Activated naive CD8-positive, alpha-beta T cell treated with anti-CD3 and anti-CD28 coated beads for 36 hours (primary cell): Measurements from ENCODE around the gene CACNA2D4. TPM values are rescaled to one million over a fixed set of nuclear protein-coding genes. Genes with fewer than 3 reads are reported as not detected.

Experiments used
- DNase-seq: peaks from one replicate; pipeline ENCODE4 v3.0.0; 2021
- H3K27ac Mint-ChIP-seq: one replicate; pipeline ENCODE4 v1.8.0; 2022; ENCODE audit warnings: mild to moderate bottlenecking, moderate library complexity, mixed read lengths
- H3K27me3 Mint-ChIP-seq: one replicate; pipeline ENCODE4 v1.8.0; 2022; ENCODE audit warnings: mild to moderate bottlenecking, mixed read lengths
- H3K36me3 Mint-ChIP-seq: one replicate; pipeline ENCODE4 v1.8.0; 2021; ENCODE audit warnings: mild to moderate bottlenecking, mixed read lengths
- H3K4me1 Mint-ChIP-seq: one replicate; pipeline ENCODE4 v1.8.0; 2021; ENCODE audit warnings: mixed read lengths
- H3K4me3 Mint-ChIP-seq: one replicate; pipeline ENCODE4 v1.8.0; 2022; ENCODE audit warnings: mild to moderate bottlenecking, moderate library complexity, mixed read lengths
- H3K9me3 Mint-ChIP-seq: one replicate; pipeline ENCODE4 v1.8.0; 2022; ENCODE audit warnings: mixed read lengths
- total RNA-seq, 2 experiments: library from RNA; stranded (reverse); gene quantifications; one replicate each; pipeline ENCODE4 v1.2.3, GENCODE V29; 2021

Gene CACNA2D4
- total RNA-seq, 2 experiments from 2014 or later, result 3.8 to 4.0 TPM

DNA sequence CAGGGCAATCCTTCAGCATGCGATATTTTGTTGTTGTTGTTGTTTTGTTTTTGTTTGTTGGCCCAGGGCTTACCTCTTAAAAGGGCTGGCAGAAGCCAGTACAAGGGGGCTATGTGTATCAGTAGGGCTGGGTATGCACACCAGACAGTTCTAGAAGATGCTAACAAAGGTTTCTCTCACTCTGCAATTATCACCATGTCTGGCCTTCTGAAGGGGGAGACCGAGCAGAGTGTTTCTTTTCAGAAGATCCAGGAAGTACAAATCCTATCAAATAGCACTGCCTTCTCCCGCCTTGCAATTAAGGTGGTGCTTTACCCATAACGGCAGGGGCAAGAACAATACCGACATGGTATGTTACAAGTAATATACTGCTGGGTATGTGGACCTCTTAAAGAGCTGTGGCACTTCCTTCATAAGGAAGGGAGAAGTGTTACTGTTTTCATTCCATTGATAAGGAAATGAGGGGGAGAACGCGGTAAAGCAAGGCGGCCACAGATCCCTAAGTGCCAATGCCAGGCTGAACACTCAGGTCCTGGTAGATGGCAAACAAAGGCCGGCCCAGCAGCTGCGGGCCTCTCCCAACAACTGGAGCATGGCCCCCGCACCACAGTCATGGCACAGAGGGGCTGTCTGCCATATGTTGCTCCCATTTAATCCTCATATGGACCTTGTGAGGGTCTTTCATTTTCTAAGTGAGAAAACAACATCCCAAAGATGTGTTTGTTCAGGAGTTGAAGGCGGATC lies 19.2 kb upstream of the CACNA2D4 start:
- Mint-ChIP-seq H3K9me3 (no peaks in the 10 kb centered on the region), H3K27me3 (no peaks in the 10 kb centered on the region), H3K27ac (no peak overlapping the region)

DNA sequence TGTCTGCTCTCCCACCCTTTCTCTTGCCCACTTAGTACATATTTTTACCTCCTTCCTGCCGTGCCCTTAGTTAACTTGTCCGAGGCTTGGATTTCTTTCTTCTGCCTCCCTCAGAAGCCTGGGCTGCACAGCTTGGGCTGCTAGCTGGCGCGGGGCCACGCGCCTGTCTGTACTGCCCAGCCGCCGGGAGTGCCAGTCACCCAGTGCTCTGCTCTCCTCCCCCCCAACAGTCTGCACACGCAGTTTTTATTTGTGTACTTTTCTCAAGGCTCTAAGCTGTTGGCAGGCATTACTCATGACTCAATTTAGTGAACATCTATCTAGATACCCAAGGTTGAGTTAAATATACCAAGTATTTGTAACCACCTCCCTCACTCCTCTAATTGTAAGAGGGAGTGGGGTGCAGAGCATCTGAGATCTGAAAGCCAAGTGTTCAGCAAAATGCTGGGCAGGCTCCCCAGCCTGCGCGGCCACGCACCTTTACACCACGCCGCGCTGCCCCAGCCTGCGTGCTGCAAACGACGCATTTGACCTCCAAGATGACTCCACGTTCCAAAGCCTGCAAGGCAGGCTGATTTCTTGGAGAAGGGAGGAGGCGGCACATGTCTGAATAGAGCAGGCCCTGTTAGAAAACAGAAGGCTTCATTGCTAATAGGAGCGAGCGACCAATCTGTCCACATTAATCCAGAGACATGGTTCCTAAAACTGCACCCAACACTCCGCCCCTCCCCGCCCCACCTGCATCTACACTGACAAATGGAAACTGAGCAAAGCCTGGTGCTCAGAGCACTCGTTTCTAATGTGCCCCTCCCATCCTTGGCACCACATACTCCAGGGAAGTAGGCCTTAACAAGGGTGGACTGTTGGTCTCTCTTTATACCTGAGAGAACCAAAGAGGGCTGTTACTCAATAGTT lies 18.2 kb upstream of the CACNA2D4 start:
- Mint-ChIP-seq H3K36me3 (peaks cover 2% of the 10 kb centered on the region), H3K27ac (no peak overlapping the region), H3K9me3 (no peaks in the 10 kb centered on the region), H3K4me1 (peaks cover 3% of the 10 kb centered on the region), H3K4me3 (no peak overlapping the region), H3K27me3 (no peaks in the 10 kb centered on the region)
- no peak for DNase-seq

More for the DNA sequence above, 19.2 kb upstream of the CACNA2D4 start:
- no peak for DNase-seq
- peaks cover 2% of the 10 kb centered on the region for H3K36me3 Mint-ChIP-seq
- H3K4me3 Mint-ChIP-seq, result no peak overlapping the region
- H3K4me1 Mint-ChIP-seq, result peaks cover 3% of the 10 kb centered on the region

DNA sequence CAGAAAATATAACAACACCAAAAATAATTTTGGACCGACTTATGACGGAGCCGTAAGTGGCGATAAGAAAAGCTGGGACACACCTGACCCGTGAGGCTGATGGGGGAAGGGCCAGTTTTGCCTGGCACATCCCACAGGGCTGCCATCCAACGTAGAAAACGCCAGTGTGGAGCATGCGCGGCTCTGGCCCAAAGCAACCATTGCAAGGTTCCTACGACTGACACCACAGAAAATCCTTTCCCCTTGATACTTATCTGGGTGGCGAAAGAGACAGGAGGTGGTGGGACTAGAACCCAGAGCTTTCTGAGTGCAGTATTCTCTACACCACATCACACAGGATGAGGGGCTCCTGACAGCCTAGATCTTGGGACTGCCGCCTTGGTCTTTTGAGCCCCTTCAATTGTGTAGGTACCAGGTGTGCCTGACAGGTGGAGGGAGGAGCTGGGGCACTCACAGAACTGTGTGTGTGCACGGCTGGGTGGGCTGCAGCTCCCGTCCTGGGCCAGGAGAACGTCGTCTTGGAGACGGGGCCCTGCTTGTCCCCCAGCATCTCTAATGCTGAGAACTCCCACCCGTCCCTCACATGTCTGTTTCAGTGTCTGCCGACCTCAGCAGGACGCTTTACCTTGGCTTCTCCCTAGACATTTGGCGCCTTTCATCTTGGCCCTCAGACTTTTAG lies 17.4 kb upstream of the CACNA2D4 start:
- Mint-ChIP-seq H3K9me3 (no peaks in the 10 kb centered on the region), H3K27me3 (no peaks in the 10 kb centered on the region), H3K36me3 (no peaks in the 10 kb centered on the region), H3K4me3 (no peak overlapping the region), H3K27ac (no peak overlapping the region), H3K4me1 (peaks cover 3% of the 10 kb centered on the region)
- no peak for DNase-seq

DNA sequence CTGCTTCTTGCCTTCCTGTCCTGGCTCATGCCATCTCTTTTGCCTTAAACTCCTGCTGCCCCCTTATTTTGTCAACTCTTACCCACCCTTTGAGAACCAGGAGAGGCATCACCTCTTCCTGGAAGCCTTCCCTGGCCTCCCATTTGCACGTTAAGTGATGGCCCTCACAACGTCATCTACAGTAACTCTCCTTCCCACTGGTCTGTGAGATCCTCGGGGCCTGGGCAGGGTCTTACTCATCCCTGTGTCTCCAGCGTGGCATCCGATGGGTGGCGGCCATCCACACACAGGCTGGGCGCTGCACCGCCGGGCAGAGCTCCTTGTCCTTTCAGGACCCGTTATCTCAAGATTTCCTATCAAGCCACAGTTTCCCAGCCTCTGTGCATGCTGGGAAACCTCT lies 16.8 kb upstream of the CACNA2D4 start:
- H3K4me1 Mint-ChIP-seq, result peaks cover 3% of the 10 kb centered on the region
- no peak overlapping the region for H3K4me3 Mint-ChIP-seq
- no peak overlapping the region for H3K27ac Mint-ChIP-seq
- H3K9me3 Mint-ChIP-seq, result no peaks in the 10 kb centered on the region
- H3K27me3 Mint-ChIP-seq, result no peaks in the 10 kb centered on the region
- no peak for DNase-seq
- H3K36me3 Mint-ChIP-seq, result no peaks in the 10 kb centered on the region

DNA sequence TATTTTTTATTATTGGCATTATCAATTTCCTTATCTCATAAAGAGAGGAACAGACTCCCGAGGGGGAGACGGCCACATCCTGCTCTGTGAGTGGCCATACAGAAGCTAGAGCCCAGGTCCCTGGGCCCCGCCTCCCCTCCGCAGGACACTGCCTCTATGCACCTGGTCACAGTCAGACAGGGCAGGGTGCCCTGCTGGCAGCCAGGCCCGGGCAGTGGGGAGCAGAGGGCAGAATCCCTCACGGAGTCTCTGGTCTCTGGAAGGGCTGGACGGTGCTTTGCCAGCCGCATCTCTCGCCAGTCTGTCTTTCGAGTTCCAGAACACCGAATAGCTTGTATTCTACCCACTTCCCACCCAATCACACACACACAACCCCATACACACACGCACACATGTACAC lies 16.4 kb upstream of the CACNA2D4 start:
- Mint-ChIP-seq H3K4me3 (no peak overlapping the region), H3K36me3 (no peaks in the 10 kb centered on the region), H3K4me1 (peaks cover 2% of the 10 kb centered on the region), H3K27me3 (no peaks in the 10 kb centered on the region), H3K27ac (no peak overlapping the region), H3K9me3 (no peaks in the 10 kb centered on the region)
- no peak for DNase-seq

DNA sequence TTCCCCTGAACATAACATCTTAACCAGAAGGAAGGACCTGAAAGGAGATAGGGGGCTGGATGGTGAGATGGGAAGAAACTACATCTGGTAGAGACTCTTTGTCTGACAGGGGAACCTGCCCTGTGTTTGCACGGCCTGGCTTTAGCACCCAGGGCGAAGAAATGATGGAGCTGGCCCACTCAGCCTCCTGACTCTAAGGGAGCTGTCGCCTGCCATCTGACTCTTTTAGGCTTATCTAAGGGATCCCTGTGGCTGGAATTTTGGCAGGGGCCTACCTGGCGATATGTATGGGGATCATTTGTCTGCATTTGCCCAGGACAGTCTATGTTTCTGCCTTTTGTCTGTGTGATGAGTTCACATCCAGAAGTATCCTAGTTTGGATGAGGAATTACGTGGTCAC lies 15.6 kb upstream of the CACNA2D4 start:
- Mint-ChIP-seq H3K27me3 (no peaks in the 10 kb centered on the region), H3K9me3 (no peaks in the 10 kb centered on the region), H3K27ac (no peak overlapping the region), H3K4me1 (peaks cover 5% of the 10 kb centered on the region), H3K4me3 (no peak overlapping the region), H3K36me3 (no peaks in the 10 kb centered on the region)
- DNase-seq, result no peak

DNA sequence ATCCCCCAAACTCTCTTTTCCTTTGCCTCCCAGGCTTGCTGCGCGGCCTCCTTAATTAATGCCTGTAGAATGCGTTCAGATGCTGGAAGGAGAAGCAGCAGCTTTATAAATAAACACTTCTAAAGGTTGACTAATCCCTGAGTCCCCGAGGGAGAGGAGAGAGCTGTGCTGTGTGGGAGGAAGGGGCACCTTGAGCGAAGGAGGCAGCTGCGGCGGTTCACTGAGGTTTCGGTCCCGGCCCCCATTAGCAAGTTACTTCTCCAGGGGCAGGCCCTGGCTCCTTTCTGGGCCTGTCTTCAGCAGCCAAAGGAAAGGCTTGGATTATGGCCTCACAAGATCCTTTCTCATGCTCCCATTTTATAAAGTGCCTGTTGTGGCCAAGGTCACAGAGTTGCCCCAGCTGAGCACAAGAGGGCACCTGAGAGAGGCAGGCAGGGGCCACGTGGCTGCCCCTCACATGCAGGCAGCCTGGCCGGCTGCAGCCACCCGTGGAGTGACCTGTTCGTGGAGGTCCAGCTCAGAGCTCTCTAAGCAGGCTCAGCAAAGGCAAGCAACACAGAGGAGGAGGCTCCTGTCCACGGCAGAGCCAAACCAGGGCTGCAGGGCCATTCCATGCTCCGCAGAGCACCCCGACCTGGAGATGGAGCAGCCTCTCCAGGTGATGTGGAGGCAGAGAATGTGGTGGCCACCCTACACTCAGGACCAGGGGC lies 15.0 kb upstream of the CACNA2D4 start:
- DNase-seq, result no peak
- no peak overlapping the region for H3K27ac Mint-ChIP-seq
- H3K36me3 Mint-ChIP-seq, result no peaks in the 10 kb centered on the region
- H3K4me3 Mint-ChIP-seq, result no peak overlapping the region
- H3K4me1 Mint-ChIP-seq, result peaks cover 5% of the 10 kb centered on the region
- no peaks in the 10 kb centered on the region for H3K27me3 Mint-ChIP-seq
- H3K9me3 Mint-ChIP-seq, result no peaks in the 10 kb centered on the region

DNA sequence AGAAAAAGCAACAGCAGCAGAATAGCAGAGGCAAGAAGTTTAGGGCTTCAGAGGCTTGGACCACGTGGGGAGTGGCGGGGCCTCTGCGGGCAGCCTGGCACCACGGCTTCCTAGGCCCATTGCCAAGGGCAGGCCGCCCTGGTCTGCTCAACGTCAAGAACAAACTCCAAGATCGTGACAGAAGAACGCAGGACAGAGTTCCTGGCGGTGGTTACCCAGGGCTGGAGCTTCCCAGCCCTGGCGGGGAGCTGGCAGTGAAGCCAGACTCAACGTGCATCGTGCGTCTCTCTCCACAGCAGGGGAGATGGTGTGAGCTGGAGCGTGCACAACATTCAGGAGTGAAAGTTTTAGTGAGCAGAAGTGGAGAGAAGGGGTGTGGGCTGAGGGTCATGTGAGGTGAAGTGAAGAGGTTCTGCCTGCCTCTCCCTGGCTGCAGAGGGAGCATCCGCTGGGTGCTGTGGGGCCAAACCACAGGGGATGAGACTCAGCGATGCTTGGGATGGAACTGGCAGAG lies 13.9 kb upstream of the CACNA2D4 start:
- DNase-seq, result no peak
- H3K27ac Mint-ChIP-seq, result no peak overlapping the region
- H3K9me3 Mint-ChIP-seq, result no peaks in the 10 kb centered on the region
- peaks cover 5% of the 10 kb centered on the region for H3K4me1 Mint-ChIP-seq
- no peak overlapping the region for H3K4me3 Mint-ChIP-seq
- H3K36me3 Mint-ChIP-seq, result no peaks in the 10 kb centered on the region
- H3K27me3 Mint-ChIP-seq, result no peaks in the 10 kb centered on the region

DNA sequence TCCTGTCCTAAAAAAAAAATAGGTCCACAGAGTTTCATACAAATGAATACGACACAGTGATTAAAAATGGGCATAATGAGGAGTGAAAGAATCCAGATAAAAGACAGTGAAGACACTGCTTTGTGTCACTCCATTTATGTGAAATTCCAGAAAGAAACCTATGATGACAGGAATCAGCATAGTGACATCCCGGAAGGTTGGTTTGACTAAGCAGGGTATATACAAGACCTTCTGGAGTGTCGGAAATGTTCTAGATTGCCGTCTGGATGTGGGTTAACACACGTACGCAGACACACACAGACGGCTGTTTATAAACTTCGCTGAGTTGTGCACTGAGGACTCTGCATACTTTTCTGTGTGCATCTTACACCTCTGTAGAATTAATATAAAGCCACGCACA lies 13.2 kb upstream of the CACNA2D4 start:
- Mint-ChIP-seq H3K4me3 (no peak overlapping the region), H3K36me3 (no peaks in the 10 kb centered on the region), H3K27me3 (no peaks in the 10 kb centered on the region), H3K4me1 (peaks cover 5% of the 10 kb centered on the region), H3K27ac (no peak overlapping the region), H3K9me3 (no peaks in the 10 kb centered on the region)
- no peak for DNase-seq

DNA sequence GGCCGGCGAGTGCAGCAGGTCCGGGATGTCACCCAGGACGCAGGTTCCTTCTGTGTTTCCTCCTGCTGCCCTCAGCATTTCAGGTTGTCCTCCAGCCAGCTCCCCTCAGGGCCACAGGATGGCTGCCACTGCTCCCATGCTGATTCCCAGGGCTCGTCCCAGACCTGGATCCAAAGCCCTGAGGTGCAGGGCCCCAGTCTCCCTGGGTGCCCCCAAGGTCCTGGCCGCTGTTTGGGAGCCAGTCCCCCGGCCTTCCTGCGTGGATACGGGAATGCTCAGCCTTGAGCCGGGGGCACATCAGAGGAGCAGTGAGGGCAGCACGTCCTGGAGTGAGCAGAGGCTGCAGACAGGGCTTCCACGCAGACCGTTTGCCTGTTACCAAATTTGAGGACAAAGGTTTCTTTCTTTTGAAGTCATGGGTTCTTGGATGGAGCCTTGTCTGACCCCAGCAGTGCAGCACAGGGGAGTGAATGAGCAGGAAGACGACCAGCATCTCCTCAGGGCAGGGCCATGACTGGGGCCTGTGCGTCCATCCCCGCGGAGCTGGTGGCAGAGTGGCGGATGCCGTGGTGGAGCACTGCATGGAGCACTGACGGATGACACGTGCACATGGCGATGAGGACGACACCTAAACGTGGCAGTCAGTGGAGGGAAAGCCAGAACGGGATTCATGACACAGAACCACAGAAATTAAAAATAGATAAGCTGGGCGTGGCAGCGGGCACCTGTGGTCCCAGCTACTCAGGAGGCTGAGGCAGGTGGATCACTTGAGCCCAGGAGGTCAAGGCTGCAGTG lies 12.5 kb upstream of the CACNA2D4 start:
- H3K27me3 Mint-ChIP-seq, result no peaks in the 10 kb centered on the region
- no peaks in the 10 kb centered on the region for H3K36me3 Mint-ChIP-seq
- no peak overlapping the region for H3K4me3 Mint-ChIP-seq
- no peak overlapping the region for H3K27ac Mint-ChIP-seq
- no peak for DNase-seq
- H3K9me3 Mint-ChIP-seq, result no peaks in the 10 kb centered on the region
- H3K4me1 Mint-ChIP-seq, result peaks cover 5% of the 10 kb centered on the region

DNA sequence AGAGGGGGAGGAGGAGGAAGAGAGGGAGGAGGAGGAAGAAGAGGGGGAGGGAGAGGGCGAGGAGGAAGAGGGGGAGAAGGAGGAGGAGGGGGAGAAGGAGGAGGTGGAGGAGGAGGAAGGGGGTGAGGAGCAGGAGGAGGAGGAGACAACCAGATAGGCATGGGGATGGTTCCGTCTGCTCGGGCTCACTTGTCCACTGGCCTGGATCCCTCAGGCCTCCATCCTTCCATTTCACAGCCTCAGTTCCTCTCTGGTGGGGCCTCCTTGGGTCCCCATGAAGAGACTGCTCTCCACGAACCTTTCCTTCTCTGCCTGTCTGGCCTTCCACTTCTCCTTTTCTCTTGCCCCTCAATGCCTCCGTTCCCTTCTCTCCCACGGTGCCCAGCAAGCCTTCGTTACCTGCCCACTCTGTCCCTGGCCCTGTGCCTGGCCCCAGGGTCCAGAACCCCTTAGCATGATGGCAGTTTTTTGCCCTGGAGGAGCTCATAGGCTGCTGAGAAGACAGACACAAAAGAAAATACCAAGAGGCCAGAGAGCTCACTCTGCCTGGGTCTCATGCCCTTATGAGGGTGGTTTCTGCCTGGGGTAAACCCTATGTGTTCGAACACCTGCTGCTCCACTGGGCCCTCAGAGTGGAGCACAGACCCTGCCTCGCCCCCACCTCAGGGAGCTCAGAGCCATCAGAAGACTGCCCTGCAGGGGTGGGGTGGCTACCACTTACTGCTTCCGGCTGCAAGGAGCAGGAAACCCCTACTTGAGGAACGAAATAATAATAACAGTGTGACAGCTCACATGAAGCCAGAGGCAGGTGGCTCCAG lies 11.7 kb upstream of the CACNA2D4 start:
- DNase-seq, result no peak
- H3K27ac Mint-ChIP-seq, result no peak overlapping the region
- H3K36me3 Mint-ChIP-seq, result no peaks in the 10 kb centered on the region
- peaks cover 5% of the 10 kb centered on the region for H3K4me1 Mint-ChIP-seq
- H3K27me3 Mint-ChIP-seq, result no peaks in the 10 kb centered on the region
- no peaks in the 10 kb centered on the region for H3K9me3 Mint-ChIP-seq
- H3K4me3 Mint-ChIP-seq, result no peak overlapping the region

DNA sequence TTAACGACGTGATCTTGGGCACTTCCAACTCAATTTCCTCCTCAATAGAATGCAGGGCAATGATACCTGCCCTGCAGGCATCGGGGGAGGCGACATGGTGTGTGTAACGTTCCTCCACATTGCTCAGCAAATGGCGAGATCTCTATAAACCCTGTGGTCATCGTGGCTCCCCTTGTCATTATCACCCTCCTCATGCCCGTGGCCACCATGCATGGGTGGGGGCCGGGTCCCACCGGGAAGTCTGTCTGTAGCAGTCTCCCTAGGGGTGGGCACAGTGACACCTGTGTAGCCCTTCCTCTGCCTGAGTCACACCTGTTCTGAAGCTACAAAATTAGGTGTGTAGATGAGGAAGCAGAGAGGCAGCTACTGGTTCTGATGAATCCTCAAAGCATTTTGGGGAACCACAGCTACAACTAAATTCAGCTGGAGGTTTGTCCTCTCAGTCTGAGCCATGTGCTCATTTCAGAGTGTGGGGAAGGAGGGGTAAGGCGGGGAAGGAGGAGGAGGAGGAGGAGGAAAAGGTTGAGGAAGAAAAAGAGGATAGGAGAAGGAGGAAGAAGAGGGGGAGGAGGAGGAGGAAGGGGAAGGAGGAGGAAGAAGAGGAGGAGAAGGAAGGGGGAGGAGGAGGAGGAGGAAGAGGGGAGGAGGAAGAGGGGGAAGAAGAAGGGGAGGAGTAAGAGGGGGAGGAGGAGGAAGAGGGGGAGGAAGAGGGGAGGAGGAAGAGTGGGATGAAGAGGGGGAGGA lies 11.0 kb upstream of the CACNA2D4 start:
- no peaks in the 10 kb centered on the region for H3K27me3 Mint-ChIP-seq
- DNase-seq, result no peak
- H3K27ac Mint-ChIP-seq, result no peak overlapping the region
- H3K36me3 Mint-ChIP-seq, result no peaks in the 10 kb centered on the region
- peaks cover 10% of the 10 kb centered on the region for H3K4me1 Mint-ChIP-seq
- no peaks in the 10 kb centered on the region for H3K9me3 Mint-ChIP-seq
- H3K4me3 Mint-ChIP-seq, result no peak overlapping the region
